ENCODE results near the gene SORBS2. TPM values are rescaled to one million over a fixed set of nuclear protein-coding genes. Genes with fewer than 3 reads are reported as not detected.

SORBS2 gene
- polyA plus RNA-seq, 2 of the 4 experiments (the other 2 are of a cell fraction): 0.23 to 0.90 TPM

DNA sequence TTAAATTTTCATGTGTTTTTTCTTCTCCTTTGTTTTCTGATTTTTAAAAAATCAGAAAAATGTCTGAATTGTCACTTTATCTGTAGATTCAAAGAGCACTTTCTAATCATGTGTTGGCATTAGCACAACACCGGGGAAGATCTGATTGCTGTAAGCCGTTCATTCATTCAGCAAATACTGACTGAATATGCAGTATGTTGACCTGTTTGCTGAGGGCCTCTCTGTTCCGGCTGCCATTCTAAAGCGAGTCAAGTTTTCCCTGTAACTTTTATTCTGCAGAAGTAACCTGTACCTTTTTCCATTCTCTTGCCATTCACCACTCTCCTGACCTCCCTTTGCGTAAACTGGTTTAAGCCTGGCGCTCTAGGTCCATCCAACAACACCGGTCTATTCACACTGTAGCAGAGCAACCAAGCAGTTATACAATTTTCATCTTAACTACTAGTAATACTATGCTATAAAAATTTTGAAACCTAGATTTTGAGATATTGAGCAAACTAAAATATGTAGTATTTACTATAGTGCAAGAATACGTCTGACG, 6.7 kb downstream of the SORBS2 start:
- DNase-seq (ENCODE audit: low read depth in 1 of 2, low spot score in 1 of 2): no peak
- ChIA-PET POLR2A (no interaction called here), CTCF (no interaction called here)
- FAIRE-seq: no peak
- Histone ChIP-seq H3K4me1 (no peaks in the 10 kb centered on the region), H3K4me2 (no peak overlapping the region), H3K27ac (no peak overlapping the region), H3K4me3 (no peak overlapping the region), H3K9me3 (no peaks in the 10 kb centered on the region)
- TF ChIP-seq SMC3 (IDR thresholded peaks at IDR 0.05) (no peak), CHD2 (IDR thresholded peaks at IDR 0.05; ENCODE audit: low read length, partially characterized antibody) (no peak), JUNB (IDR thresholded peaks at IDR 0.05) (no peak), FOXS1 (CRISPR knock-in tag; IDR thresholded peaks at IDR 0.05) (no peak), MAZ (IDR thresholded peaks at IDR 0.05; ENCODE audit: borderline replicate concordance, low read depth, low read length) (no peak), MYC (IDR thresholded peaks at IDR 0.05; ENCODE audit: borderline replicate concordance, low read length) (no peak), TFCP2L1 (CRISPR knock-in tag; IDR thresholded peaks at IDR 0.05) (no peak), HOXB13 (CRISPR knock-in tag; IDR thresholded peaks at IDR 0.05; ENCODE audit: low read depth) (no peak), CBX2 (IDR thresholded peaks at IDR 0.05; ENCODE audit: borderline replicate concordance, low read depth) (no peak)
- TF ChIP-seq, protein P1, sequence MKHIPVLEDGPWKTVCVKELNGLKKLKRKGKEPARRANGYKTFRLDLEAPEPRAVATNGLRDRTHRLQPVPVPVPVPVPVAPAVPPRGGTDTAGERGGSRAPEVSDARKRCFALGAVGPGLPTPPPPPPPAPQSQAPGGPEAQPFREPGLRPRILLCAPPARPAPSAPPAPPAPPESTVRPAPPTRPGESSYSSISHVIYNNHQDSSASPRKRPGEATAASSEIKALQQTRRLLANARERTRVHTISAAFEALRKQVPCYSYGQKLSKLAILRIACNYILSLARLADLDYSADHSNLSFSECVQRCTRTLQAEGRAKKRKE (CRISPR knock-in tag; IDR thresholded peaks at IDR 0.05; ENCODE audit: low read depth): no peak
- 89% methylated on average over 9 of the region's 9 CpGs for whole genome bisulfite sequencing (ENCODE audit: missing lambda C conversion rate)
- no peak for ATAC-seq

DNA sequence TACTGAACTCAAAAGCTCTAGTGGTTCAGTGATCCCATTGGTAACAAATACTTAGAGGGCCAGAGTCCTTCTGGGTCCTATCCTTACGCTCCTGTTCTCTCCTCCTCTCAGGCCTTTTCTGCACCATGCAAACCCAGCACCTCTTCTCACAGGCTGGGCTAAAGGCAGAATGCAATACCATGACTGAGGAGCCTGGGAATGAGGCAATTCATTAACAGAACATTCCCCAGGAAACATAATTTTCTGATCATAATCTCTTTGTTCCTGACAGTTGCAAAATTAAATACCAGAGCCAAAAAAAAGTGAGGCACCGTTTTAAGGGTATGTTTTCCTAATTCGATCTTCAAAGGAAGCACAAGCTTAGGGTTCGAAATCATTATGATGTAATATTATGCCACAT, 9.0 kb downstream of the SORBS2 start:
- no peak for FAIRE-seq
- TF ChIP-seq, protein P2, sequence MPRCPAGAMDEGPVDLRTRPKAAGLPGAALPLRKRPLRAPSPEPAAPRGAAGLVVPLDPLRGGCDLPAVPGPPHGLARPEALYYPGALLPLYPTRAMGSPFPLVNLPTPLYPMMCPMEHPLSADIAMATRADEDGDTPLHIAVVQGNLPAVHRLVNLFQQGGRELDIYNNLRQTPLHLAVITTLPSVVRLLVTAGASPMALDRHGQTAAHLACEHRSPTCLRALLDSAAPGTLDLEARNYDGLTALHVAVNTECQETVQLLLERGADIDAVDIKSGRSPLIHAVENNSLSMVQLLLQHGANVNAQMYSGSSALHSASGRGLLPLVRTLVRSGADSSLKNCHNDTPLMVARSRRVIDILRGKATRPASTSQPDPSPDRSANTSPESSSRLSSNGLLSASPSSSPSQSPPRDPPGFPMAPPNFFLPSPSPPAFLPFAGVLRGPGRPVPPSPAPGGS (IDR thresholded peaks at IDR 0.05): no peak
- TF ChIP-seq CHD2 (IDR thresholded peaks at IDR 0.05; ENCODE audit: low read length, partially characterized antibody) (no peak), NFE2L2 (conservative IDR thresholded peaks at IDR 0.05; ENCODE audit: low read length) (no peak), ZSCAN20 (CRISPR knock-in tag; IDR thresholded peaks at IDR 0.05) (no peak), CBX2 (IDR thresholded peaks at IDR 0.05; ENCODE audit: borderline replicate concordance, low read depth) (no peak), CEBPB (IDR thresholded peaks at IDR 0.05) (no peak), POLR2A (IDR thresholded peaks at IDR 0.05; ENCODE audit: low read length) (no peak), MAFK (IDR thresholded peaks at IDR 0.05; ENCODE audit: partially characterized antibody) (no peak), HOXB5 (CRISPR knock-in tag; IDR thresholded peaks at IDR 0.05) (no peak), HEYL (CRISPR knock-in tag; IDR thresholded peaks at IDR 0.05) (no peak), FOXS1 (CRISPR knock-in tag; IDR thresholded peaks at IDR 0.05) (no peak), JUNB (IDR thresholded peaks at IDR 0.05) (no peak), NPAS2 (CRISPR knock-in tag; IDR thresholded peaks at IDR 0.05; ENCODE audit: borderline replicate concordance) (no peak), NR3C1 (IDR thresholded peaks at IDR 0.05) (no peak)
- TF ChIP-seq, protein P3, sequence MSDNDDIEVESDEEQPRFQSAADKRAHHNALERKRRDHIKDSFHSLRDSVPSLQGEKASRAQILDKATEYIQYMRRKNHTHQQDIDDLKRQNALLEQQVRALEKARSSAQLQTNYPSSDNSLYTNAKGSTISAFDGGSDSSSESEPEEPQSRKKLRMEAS (IDR thresholded peaks at IDR 0.05): no peak
- TF ChIP-seq, protein P1 (CRISPR knock-in tag; IDR thresholded peaks at IDR 0.05; ENCODE audit: low read depth): no peak
- ChIA-PET POLR2A (no interaction called here), CTCF (no interaction called here)
- DNase-seq (ENCODE audit: low read depth in 1 of 2, low spot score in 1 of 2): no peak
- Histone ChIP-seq H3K4me3 (no peak overlapping the region), H3K27ac (no peak overlapping the region), H3K4me1 (no peaks in the 10 kb centered on the region), H3K9me3 (no peaks in the 10 kb centered on the region), H3K4me2 (no peak overlapping the region)
- no peak for ATAC-seq
- WGBS (ENCODE audit: missing lambda C conversion rate): 83% methylated on average over 4 of the region's 4 CpGs

DNA sequence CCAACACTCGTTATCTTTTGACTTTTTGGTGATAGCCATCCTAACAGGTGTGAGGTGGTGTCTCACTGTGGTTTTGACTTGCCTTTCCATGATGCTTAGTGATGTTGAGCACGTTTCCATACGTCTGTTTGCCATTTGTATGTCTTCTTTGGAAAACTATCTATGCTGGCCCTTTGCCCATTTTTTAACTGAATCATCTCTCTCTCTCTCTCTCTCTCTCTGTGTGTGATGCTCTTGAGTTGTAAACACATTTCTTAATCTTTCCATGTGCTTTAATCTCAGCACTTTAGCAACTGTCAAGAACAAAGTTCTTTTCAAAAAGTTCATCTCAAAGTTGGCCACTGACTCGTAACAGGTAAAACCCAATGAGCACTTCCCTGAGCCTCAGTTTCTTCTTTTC, 10.5 kb downstream of the SORBS2 start:
- H3K27ac ChIP-seq: no peak overlapping the region
- ChIA-PET CTCF (no interaction called here), POLR2A (no interaction called here)
- ATAC-seq: no peak
- WGBS (ENCODE audit: missing lambda C conversion rate): 59% methylated on average over 4 of the region's 4 CpGs
- no peaks in the 10 kb centered on the region for H3K9me3 ChIP-seq
- no peak for FAIRE-seq
- no peaks in the 10 kb centered on the region for H3K4me1 ChIP-seq
- H3K4me2 ChIP-seq: no peak overlapping the region
- TF ChIP-seq RARB (CRISPR knock-in tag; IDR thresholded peaks at IDR 0.05): no peak
- TF ChIP-seq, protein P1 (CRISPR knock-in tag; IDR thresholded peaks at IDR 0.05; ENCODE audit: low read depth): no peak
- TF ChIP-seq ZC3H11A (IDR thresholded peaks at IDR 0.05): no peak
- TF ChIP-seq CBX2 (IDR thresholded peaks at IDR 0.05; ENCODE audit: borderline replicate concordance, low read depth): no peak
- TF ChIP-seq JUN (IDR thresholded peaks at IDR 0.05): no peak
- no peak for TF ChIP-seq KDM1A (IDR thresholded peaks at IDR 0.05; ENCODE audit: low read depth)
- no peak for TF ChIP-seq TFCP2L1 (CRISPR knock-in tag; IDR thresholded peaks at IDR 0.05)
- TF ChIP-seq GATA3 (IDR thresholded peaks at IDR 0.05; ENCODE audit: borderline replicate concordance): no peak
- TF ChIP-seq FOXS1 (CRISPR knock-in tag; IDR thresholded peaks at IDR 0.05): no peak
- TF ChIP-seq NPAS2 (CRISPR knock-in tag; IDR thresholded peaks at IDR 0.05; ENCODE audit: borderline replicate concordance): no peak
- TF ChIP-seq NFE2L2 (conservative IDR thresholded peaks at IDR 0.05; ENCODE audit: low read length): no peak
- TF ChIP-seq NR3C1 (IDR thresholded peaks at IDR 0.05): no peak
- TF ChIP-seq, protein P4, sequence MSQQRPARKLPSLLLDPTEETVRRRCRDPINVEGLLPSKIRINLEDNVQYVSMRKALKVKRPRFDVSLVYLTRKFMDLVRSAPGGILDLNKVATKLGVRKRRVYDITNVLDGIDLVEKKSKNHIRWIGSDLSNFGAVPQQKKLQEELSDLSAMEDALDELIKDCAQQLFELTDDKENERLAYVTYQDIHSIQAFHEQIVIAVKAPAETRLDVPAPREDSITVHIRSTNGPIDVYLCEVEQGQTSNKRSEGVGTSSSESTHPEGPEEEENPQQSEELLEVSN (IDR thresholded peaks at IDR 0.05; ENCODE audit: borderline replicate concordance, low read depth): no peak
- TF ChIP-seq ZSCAN20 (CRISPR knock-in tag; IDR thresholded peaks at IDR 0.05): no peak
- TF ChIP-seq CBX8 (IDR thresholded peaks at IDR 0.05): no peak
- no peak for TF ChIP-seq CEBPB (IDR thresholded peaks at IDR 0.05)
- no peak for TF ChIP-seq RNF2 (IDR thresholded peaks at IDR 0.05; ENCODE audit: borderline replicate concordance, low read depth)
- TF ChIP-seq, protein P5, sequence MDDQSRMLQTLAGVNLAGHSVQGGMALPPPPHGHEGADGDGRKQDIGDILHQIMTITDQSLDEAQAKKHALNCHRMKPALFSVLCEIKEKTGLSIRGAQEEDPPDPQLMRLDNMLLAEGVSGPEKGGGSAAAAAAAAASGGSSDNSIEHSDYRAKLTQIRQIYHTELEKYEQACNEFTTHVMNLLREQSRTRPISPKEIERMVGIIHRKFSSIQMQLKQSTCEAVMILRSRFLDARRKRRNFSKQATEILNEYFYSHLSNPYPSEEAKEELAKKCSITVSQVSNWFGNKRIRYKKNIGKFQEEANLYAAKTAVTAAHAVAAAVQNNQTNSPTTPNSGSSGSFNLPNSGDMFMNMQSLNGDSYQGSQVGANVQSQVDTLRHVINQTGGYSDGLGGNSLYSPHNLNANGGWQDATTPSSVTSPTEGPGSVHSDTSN (IDR thresholded peaks at IDR 0.05): no peak
- H3K4me3 ChIP-seq: no peak overlapping the region
- no peak for DNase-seq (ENCODE audit: low read depth in 1 of 2, low spot score in 1 of 2)
